Right lobe of liver (tissue), 6 donors: Measurements from ENCODE around the gene EIF4E1B. TPM values are rescaled to one million over a fixed set of nuclear protein-coding genes. Genes with fewer than 3 reads are reported as not detected.

Source experiments
- ATAC-seq, 4 donors: fragments of 200-7000 bp; cut with Tn5 transposase; one replicate each; pipeline ENCODE4 v1.9.1; 2020; ENCODE audit warnings: mild to moderate bottlenecking in 4 of 4, moderate library complexity in 4 of 4
- DNase-seq, 3 donors: peaks; one replicate each; pipeline ENCODE4 v3.0.0-alpha.2; 2020
- H3K27ac ChIP-seq, 3 donors: fragments of 200-600 bp; one replicate each; pipeline ENCODE4 v1.8.0; 2022
- H3K27me3 ChIP-seq, 2 donors: fragments of 200-600 bp; one replicate each; pipeline ENCODE4 v1.8.0; 2022
- H3K36me3 ChIP-seq, 4 donors: fragments of 200-600 bp; sonication (generic) in 1 of 4; one replicate each; pipeline versions ENCODE4 v1.5.1 to v1.8.0; 2017 to 2022; ENCODE audit warnings: control low read depth in 1 of 4
- H3K4me1 ChIP-seq, 4 donors: fragments of 200-600 bp; sonication (generic) in 1 of 4; one replicate each; pipeline versions ENCODE4 v1.5.1 to v1.8.0; 2017 to 2022; ENCODE audit warnings: control low read depth in 1 of 4
- H3K4me3 ChIP-seq, 3 donors: fragments of 200-600 bp; one replicate each; pipeline ENCODE4 v1.8.0; 2022
- H3K9me3 ChIP-seq, 4 donors: fragments of 200-600 bp; sonication (generic) in 1 of 4; one replicate each; pipeline versions ENCODE4 v1.5.1 to v1.8.0; 2017 to 2022; ENCODE audit warnings: control low read depth in 1 of 4
- POLR2A ChIP-seq: fragments of 450-650 bp; IDR thresholded peaks from one replicate; pipeline ENCODE4 v1.6.1; 2017; ENCODE audit warnings: antibody characterized with exemption, mild to moderate bottlenecking
- WGBS: methylation state at CpG from one replicate; pipeline ENCODE4 v1.1.6; 2018; ENCODE audit warnings: low coverage, low lambda C conversion rate; ENCODE audit not compliant: insufficient coverage; ENCODE audit errors: missing lambda C conversion rate; 5-methylcytosine and 5-hydroxymethylcytosine counted together
- intact Hi-C, 2 donors: fragments of 100-400 bp; cut with DNase I; formaldehyde crosslinking; loops; one replicate each; pipeline versions ENCODE4 v1.11.2 to v1.14.1; 2022
- total RNA-seq, 6 experiments: library from RNA; depleted of rRNA in 2 of 6; stranded (reverse); fragments of >200 nt in 2 of 6; fragmentation: NEBNext Ultra II Directional in 3 of 6; extraction: Animal tissue kit (Norgen Biotek cat#: 25700) in 3 of 6; gene quantifications; one replicate each; pipeline versions ENCODE4 v1.1.0 to v1.2.4, GENCODE V29; 2016 to 2023
- TF ChIP-seq, protein P1 (sequence below), 4 donors: fragments of 200-600 bp in 3 of 4; fragments of 450-650 bp in 1 of 4; IDR thresholded peaks; one replicate each; pipeline versions ENCODE4 v1.5.1 to v1.8.0; 2016 to 2022; ENCODE audit warnings: antibody characterized with exemption in 4 of 4, mild to moderate bottlenecking in 2 of 4
- donor health status: DM: no; HTN: yes; CAD: no.
- donor health status: DM: no; HTN: no; CAD: no.
- donor health status: DM: no; HTN: no; CAD: no.
- donor health status: DM: no; HTN: yes; CAD: no.
- donor health status: DM: no; HTN: yes; CAD: no.

Gene EIF4E1B
- total RNA-seq, 6 experiments from 2014 or later, result not detected

DNA sequence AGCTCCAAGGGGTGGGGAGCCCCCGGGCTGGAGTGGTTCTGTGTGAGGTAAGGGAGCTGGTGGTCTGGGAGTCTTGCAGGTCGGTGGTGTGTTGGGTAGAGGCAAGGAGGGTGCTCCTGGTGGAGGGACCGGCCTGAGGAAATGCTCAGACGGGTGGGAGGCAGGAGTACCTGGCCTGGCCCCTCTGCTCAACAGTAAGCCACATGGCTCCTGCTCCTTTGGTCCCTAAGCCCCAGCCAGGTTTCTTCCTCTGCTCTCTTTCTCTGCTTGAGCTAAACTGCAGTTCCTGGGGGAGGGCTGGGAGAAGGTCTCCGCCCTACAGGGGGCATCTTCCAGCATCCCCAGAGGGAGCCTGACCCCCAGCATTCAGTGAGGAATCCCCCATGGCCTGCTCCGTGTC, 34.0 kb downstream of the EIF4E1B start:
- Histone ChIP-seq H3K36me3 (no peaks in the 10 kb centered on the region), H3K9me3 (no peaks in the 10 kb centered on the region), H3K4me3 (no peak overlapping the region), H3K27ac (no peak overlapping the region), H3K27me3 (no peaks in the 10 kb centered on the region), H3K4me1 (peaks cover 0 to 6% (median 2%) of the 10 kb centered on the region in 4 donors)
- TF ChIP-seq, protein P1, sequence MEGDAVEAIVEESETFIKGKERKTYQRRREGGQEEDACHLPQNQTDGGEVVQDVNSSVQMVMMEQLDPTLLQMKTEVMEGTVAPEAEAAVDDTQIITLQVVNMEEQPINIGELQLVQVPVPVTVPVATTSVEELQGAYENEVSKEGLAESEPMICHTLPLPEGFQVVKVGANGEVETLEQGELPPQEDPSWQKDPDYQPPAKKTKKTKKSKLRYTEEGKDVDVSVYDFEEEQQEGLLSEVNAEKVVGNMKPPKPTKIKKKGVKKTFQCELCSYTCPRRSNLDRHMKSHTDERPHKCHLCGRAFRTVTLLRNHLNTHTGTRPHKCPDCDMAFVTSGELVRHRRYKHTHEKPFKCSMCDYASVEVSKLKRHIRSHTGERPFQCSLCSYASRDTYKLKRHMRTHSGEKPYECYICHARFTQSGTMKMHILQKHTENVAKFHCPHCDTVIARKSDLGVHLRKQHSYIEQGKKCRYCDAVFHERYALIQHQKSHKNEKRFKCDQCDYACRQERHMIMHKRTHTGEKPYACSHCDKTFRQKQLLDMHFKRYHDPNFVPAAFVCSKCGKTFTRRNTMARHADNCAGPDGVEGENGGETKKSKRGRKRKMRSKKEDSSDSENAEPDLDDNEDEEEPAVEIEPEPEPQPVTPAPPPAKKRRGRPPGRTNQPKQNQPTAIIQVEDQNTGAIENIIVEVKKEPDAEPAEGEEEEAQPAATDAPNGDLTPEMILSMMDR (IDR thresholded peaks at IDR 0.05), result no peak
- no peak for TF ChIP-seq POLR2A
- DNase-seq (peak in 1 of 3 donors; percentile 31), ATAC-seq (no peak)
- intact Hi-C loops, result no loop called here
- WGBS, result 30% methylated on average over 2 of the region's 6 CpGs

- H3K27me3 ChIP-seq, result no peaks in the 10 kb centered on the region
- WGBS, result 23% methylated on average over 4 of the region's 19 CpGs
- no peaks in the 10 kb centered on the region for H3K36me3 ChIP-seq
- TF ChIP-seq, protein P1 (IDR thresholded peaks at IDR 0.05), result no peak
- TF ChIP-seq POLR2A, result no peak
- H3K27ac ChIP-seq, result no peak overlapping the region
- no peak overlapping the region for H3K4me3 ChIP-seq
- ATAC-seq (no peak), DNase-seq (peak in 2 of 3 donors; percentile 7 to 49)
- intact Hi-C loops, result no loop called here
- no peaks in the 10 kb centered on the region for H3K9me3 ChIP-seq
- H3K4me1 ChIP-seq, result peaks cover 0 to 6% (median 2%) of the 10 kb centered on the region in 4 donors
Observed at GRCh38 chr5:176664886-176665285, 34.4 kb downstream of the EIF4E1B start.

DNA sequence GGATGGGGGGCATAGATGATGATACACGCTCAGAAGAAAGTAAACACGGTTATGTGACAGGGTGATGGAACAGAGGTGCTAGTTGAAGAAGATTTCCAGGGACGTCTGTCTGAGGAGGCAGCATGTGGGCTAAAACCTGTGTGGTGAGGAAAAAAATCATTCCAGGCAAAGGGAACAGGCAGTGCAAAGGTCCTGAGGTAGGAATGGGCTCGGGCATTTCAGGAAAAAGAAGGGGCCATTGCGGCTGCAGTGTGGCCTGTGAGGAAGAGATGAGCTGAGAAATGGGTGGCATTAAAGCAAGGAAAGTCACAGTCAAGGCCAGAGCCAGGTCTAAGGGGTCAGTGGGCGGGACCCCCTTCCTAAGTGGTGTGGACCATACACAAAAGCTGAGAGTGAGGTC, 35.0 kb downstream of the EIF4E1B start:
- 77% methylated on average over 5 of the region's 6 CpGs for WGBS
- H3K9me3 ChIP-seq, result no peaks in the 10 kb centered on the region
- no peaks in the 10 kb centered on the region for H3K27me3 ChIP-seq
- ATAC-seq (no peak), DNase-seq (no peak)
- H3K4me1 ChIP-seq, result peaks cover 0 to 6% (median 2%) of the 10 kb centered on the region in 4 donors
- no peak overlapping the region for H3K4me3 ChIP-seq
- intact Hi-C loops, result no loop called here
- TF ChIP-seq POLR2A, result no peak
- TF ChIP-seq, protein P1 (IDR thresholded peaks at IDR 0.05), result no peak
- H3K27ac ChIP-seq, result no peak overlapping the region
- H3K36me3 ChIP-seq, result no peaks in the 10 kb centered on the region

- intact Hi-C loops, result no loop called here
- 42% methylated on average over 7 of the region's 7 CpGs for WGBS
Observed at GRCh38 chr5:176667637-176668036, 37.2 kb downstream of the EIF4E1B start.

More at GRCh38 chr5:176667637-176668036, 37.2 kb downstream of the EIF4E1B start:
- DNase-seq (peak in 1 of 3 donors; percentile 16), ATAC-seq (no peak)
- Histone ChIP-seq H3K9me3 (no peaks in the 10 kb centered on the region), H3K4me3 (no peak overlapping the region), H3K4me1 (peaks cover 0 to 6% (median 2%) of the 10 kb centered on the region in 4 donors), H3K27me3 (no peaks in the 10 kb centered on the region), H3K27ac (no peak overlapping the region), H3K36me3 (no peaks in the 10 kb centered on the region)
- TF ChIP-seq, protein P1 (IDR thresholded peaks at IDR 0.05), result no peak
- no peak for TF ChIP-seq POLR2A
